ENCODE measurements around the gene MBD6. TPM values are rescaled to one million over a fixed set of nuclear protein-coding genes. Genes with fewer than 3 reads are reported as not detected.

Gene MBD6
- total and polyA plus RNA-seq, 2 of the 13 experiments (the other 11 are each of a cell fraction or from before 2014, with no cell fraction given), result 4.1 to 5.9 TPM

- TF ChIP-seq HMGXB4 (CRISPR knock-in tag; IDR thresholded peaks at IDR 0.05; ENCODE audit: borderline replicate concordance in 1 of 2, low read depth in 1 of 2), result peak in 1 of 2 experiments; percentile 79; a peak in 2 of 4 replicates
- TF ChIP-seq ZNF407 (CRISPR knock-in tag; IDR thresholded peaks at IDR 0.05; ENCODE audit: not compliant biosample characterization), result no peak
- TF ChIP-seq TFE3 (CRISPR knock-in tag; IDR thresholded peaks at IDR 0.05), result no peak
- TF ChIP-seq ZNF460 (CRISPR knock-in tag; IDR thresholded peaks at IDR 0.05; ENCODE audit: borderline replicate concordance), result no peak; the same call in 1 of the 2 replicates
- no peak for TF ChIP-seq CBX1 (IDR thresholded peaks at IDR 0.05; ENCODE audit: low read depth)
- peak; percentile 73; the same call in 1 of the 2 replicates for TF ChIP-seq DNMT3B (CRISPR knock-in tag; conservative IDR thresholded peaks at IDR 0.05)
- peak; percentile 20; the same call in 1 of the 2 replicates for TF ChIP-seq ZNF256 (CRISPR knock-in tag; conservative IDR thresholded peaks at IDR 0.05)
- TF ChIP-seq SALL1 (CRISPR knock-in tag; IDR thresholded peaks at IDR 0.05), result peak; percentile 64; the same call in 1 of the 2 replicates
- TF ChIP-seq ZNF280D (CRISPR knock-in tag; IDR thresholded peaks at IDR 0.05), result no peak
- TF ChIP-seq ZSCAN5A (CRISPR knock-in tag; IDR thresholded peaks at IDR 0.05; ENCODE audit: borderline replicate concordance), result no peak
Measured at GRCh38 chr12:57487597-57488401, 34.8 kb upstream of the MBD6 start, which contains the start of gene MARS1 (continued).

Measured in HepG2 (cell line).